Measurements from ENCODE around the gene PLCB1.
"Not testable (repeated sequence)": the region's sequence is repeated elsewhere in the genome, so short reads cannot be mapped to it uniquely, and the experiment has no call there.

The PLCB1 gene

GRCh38 chr20:8153281-8153908, 21.3 kb downstream of the PLCB1 start:
- no peak for TF ChIP-seq JUND (IDR thresholded peaks at IDR 0.05; ENCODE audit: low read depth)
- DNase-seq (ENCODE audit: low read depth in 1 of 2, low spot score in 1 of 2) = peak in 1 of 2 experiments; percentile 29
- in situ Hi-C loops (cut with HindIII; ENCODE audit: low pct_unique_long_range_greater_than_20kb, low sequenced_read_pairs) = no loop called here

- DNase-seq (ENCODE audit: low read depth in 1 of 2, low spot score in 1 of 2) = no peak
Measured at GRCh38 chr20:8154638-8155037, 22.6 kb downstream of the PLCB1 start.

GRCh38 chr20:8155229-8155628, 23.2 kb downstream of the PLCB1 start:
- in situ Hi-C loops (cut with HindIII; ENCODE audit: low pct_unique_long_range_greater_than_20kb, low sequenced_read_pairs) = no loop called here
- TF ChIP-seq JUND (IDR thresholded peaks at IDR 0.05; ENCODE audit: low read depth) = no peak
- DNase-seq (ENCODE audit: low read depth in 1 of 2, low spot score in 1 of 2) = no peak

More at GRCh38 chr20:8154638-8155037, 22.6 kb downstream of the PLCB1 start:
- TF ChIP-seq JUND (IDR thresholded peaks at IDR 0.05; ENCODE audit: low read depth) = no peak
- in situ Hi-C loops (cut with HindIII; ENCODE audit: low pct_unique_long_range_greater_than_20kb, low sequenced_read_pairs) = no loop called here

- in situ Hi-C loops (cut with HindIII; ENCODE audit: low pct_unique_long_range_greater_than_20kb, low sequenced_read_pairs) = no loop called here
- DNase-seq (ENCODE audit: low read depth in 1 of 2, low spot score in 1 of 2) = no peak
- TF ChIP-seq JUND (IDR thresholded peaks at IDR 0.05; ENCODE audit: low read depth) = no peak
Measured at GRCh38 chr20:8155812-8156211, 23.7 kb downstream of the PLCB1 start.

- in situ Hi-C loops (cut with HindIII; ENCODE audit: low pct_unique_long_range_greater_than_20kb, low sequenced_read_pairs) = no loop called here
- DNase-seq (ENCODE audit: low read depth in 1 of 2, low spot score in 1 of 2) = peak in 1 of 2 experiments; percentile 31
- TF ChIP-seq JUND (IDR thresholded peaks at IDR 0.05; ENCODE audit: low read depth) = no peak; the same call in 1 of the 2 replicates
Measured at GRCh38 chr20:8156235-8157079, 24.4 kb downstream of the PLCB1 start.

- in situ Hi-C loops (cut with HindIII; ENCODE audit: low pct_unique_long_range_greater_than_20kb, low sequenced_read_pairs); DNase-seq (ENCODE audit: low read depth in 1 of 2, low spot score in 1 of 2): not testable (repeated sequence)
Measured at GRCh38 chr20:8159217-8159616, 27.2 kb downstream of the PLCB1 start.

GRCh38 chr20:8161264-8162071, 29.4 kb downstream of the PLCB1 start:
- in situ Hi-C loops (cut with HindIII; ENCODE audit: low pct_unique_long_range_greater_than_20kb, low sequenced_read_pairs) = no loop called here
- DNase-seq (ENCODE audit: low read depth in 1 of 2, low spot score in 1 of 2) = no peak
- TF ChIP-seq JUND (IDR thresholded peaks at IDR 0.05; ENCODE audit: low read depth) = no peak

- no peak for DNase-seq (ENCODE audit: low read depth in 1 of 2, low spot score in 1 of 2)
- in situ Hi-C loops (cut with HindIII; ENCODE audit: low pct_unique_long_range_greater_than_20kb, low sequenced_read_pairs) = no loop called here
- TF ChIP-seq JUND (IDR thresholded peaks at IDR 0.05; ENCODE audit: low read depth) = no peak
Measured at GRCh38 chr20:8162610-8163009, 30.5 kb downstream of the PLCB1 start.

GRCh38 chr20:8163543-8163942, 31.5 kb downstream of the PLCB1 start:
- no peak for DNase-seq (ENCODE audit: low read depth in 1 of 2, low spot score in 1 of 2)
- TF ChIP-seq JUND (IDR thresholded peaks at IDR 0.05; ENCODE audit: low read depth) = no peak
- in situ Hi-C loops (cut with HindIII; ENCODE audit: low pct_unique_long_range_greater_than_20kb, low sequenced_read_pairs) = no loop called here

GRCh38 chr20:8166730-8167129, 34.7 kb downstream of the PLCB1 start:
- TF ChIP-seq JUND (IDR thresholded peaks at IDR 0.05; ENCODE audit: low read depth) = no peak
- DNase-seq (ENCODE audit: low read depth in 1 of 2, low spot score in 1 of 2) = no peak
- in situ Hi-C loops (cut with HindIII; ENCODE audit: low pct_unique_long_range_greater_than_20kb, low sequenced_read_pairs) = no loop called here

GRCh38 chr20:8168785-8169288, 36.8 kb downstream of the PLCB1 start:
- in situ Hi-C loops (cut with HindIII; ENCODE audit: low pct_unique_long_range_greater_than_20kb, low sequenced_read_pairs) = no loop called here
- TF ChIP-seq JUND (IDR thresholded peaks at IDR 0.05; ENCODE audit: low read depth) = no peak
- no peak for DNase-seq (ENCODE audit: low read depth in 1 of 2, low spot score in 1 of 2)

GRCh38 chr20:8170921-8171320, 38.9 kb downstream of the PLCB1 start:
- DNase-seq (ENCODE audit: low read depth in 1 of 2, low spot score in 1 of 2) = no peak
- no peak for TF ChIP-seq JUND (IDR thresholded peaks at IDR 0.05; ENCODE audit: low read depth)
- in situ Hi-C loops (cut with HindIII; ENCODE audit: low pct_unique_long_range_greater_than_20kb, low sequenced_read_pairs) = no loop called here

Measured in T47D (cell line).